Gastroesophageal sphincter (tissue), 3 donors: Measurements from ENCODE around the gene ZP1.

Source experiments
- CTCF ChIP-seq, 4 experiments: fragments of 200-600 bp in 2 of 4; fragments of 450-650 bp in 2 of 4; sonication (generic) in 1 of 4; IDR thresholded peaks; one replicate each; pipeline ENCODE4 v1.5.1; 2017 to 2019; ENCODE audit warnings: antibody characterized with exemption in 4 of 4, mild to moderate bottlenecking in 2 of 4, moderate library complexity in 2 of 4
- EP300 ChIP-seq: sonication (generic); formaldehyde crosslinking; IDR thresholded peaks from one replicate; pipeline ENCODE4 v1.6.1; 2017; ENCODE audit warnings: antibody characterized with exemption, mild to moderate bottlenecking

GRCh38 chr11:60924110-60924905 lies 57.0 kb downstream of the ZP1 start, which contains the start of gene TMEM132A:
- TF ChIP-seq CTCF (IDR thresholded peaks at IDR 0.05) (no peak), EP300 (no peak)
